NCI-H524 treated with DMSO at 0.1 percent for 48 hours (cell line): ENCODE results near the gene STIP1.

Experiments used
- DNase-seq: peaks from one replicate; lab custom pipeline; 2025; lab: John Stamatoyannopoulos, UW

STIP1 gene

GRCh38 chr11:64251016-64251752 is 65.2 kb downstream of the STIP1 start, which contains the start of gene PLCB3:
TSS of gene PLCB3 (plus strand) at chr11:64251530. CDS start at chr11:64251650, 120 bp downstream.
- no peak for DNase-seq

GRCh38 chr11:64251753-64252002 is 65.7 kb downstream of the STIP1 start:
- DNase-seq: no peak

GRCh38 chr11:64252003-64252872 is 66.3 kb downstream of the STIP1 start:
- no peak for DNase-seq

GRCh38 chr11:64253043-64253442 is 67.1 kb downstream of the STIP1 start:
- DNase-seq: no peak

- no peak for DNase-seq
Observed at GRCh38 chr11:64253481-64253880, 67.5 kb downstream of the STIP1 start.
